ENCODE results near the gene PARVB. TPM values are rescaled to one million over a fixed set of nuclear protein-coding genes. Genes with fewer than 3 reads are reported as not detected.

PARVB gene
- total and polyA plus RNA-seq, 2 donors (not counting 1 experiment from before 2014, with no cell fraction given), result 12.1 to 47.3 TPM

DNA sequence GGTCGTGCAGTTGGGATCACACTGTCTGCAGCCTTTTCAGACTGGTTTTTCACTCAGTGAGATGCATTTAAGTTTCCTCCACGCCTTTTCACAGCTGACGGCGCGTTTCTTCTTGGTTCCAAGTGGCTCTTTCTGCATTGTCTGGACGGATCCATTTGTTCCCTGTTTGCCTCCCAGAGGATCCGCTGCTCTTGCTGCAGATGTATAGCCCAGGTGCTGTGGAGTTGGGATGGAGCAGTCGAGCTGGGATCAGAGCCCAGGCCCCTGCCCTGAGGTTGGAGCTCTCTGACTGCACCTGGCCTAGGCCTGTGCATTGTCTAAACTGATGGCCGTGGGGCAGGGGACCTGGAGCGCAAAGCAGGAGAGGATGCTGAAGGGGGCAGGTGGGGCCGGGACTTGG lies 51.6 kb downstream of the PARVB start:
- no peaks in the 10 kb centered on the region for H3K4me1 ChIP-seq (ENCODE audit: control insufficient read depth, extremely low read depth, insufficient read depth, low read length)
- no peak for TF ChIP-seq EZH2 (IDR thresholded peaks at IDR 0.05; ENCODE audit: low read length, missing control alignments)
- TF ChIP-seq, protein P1, sequence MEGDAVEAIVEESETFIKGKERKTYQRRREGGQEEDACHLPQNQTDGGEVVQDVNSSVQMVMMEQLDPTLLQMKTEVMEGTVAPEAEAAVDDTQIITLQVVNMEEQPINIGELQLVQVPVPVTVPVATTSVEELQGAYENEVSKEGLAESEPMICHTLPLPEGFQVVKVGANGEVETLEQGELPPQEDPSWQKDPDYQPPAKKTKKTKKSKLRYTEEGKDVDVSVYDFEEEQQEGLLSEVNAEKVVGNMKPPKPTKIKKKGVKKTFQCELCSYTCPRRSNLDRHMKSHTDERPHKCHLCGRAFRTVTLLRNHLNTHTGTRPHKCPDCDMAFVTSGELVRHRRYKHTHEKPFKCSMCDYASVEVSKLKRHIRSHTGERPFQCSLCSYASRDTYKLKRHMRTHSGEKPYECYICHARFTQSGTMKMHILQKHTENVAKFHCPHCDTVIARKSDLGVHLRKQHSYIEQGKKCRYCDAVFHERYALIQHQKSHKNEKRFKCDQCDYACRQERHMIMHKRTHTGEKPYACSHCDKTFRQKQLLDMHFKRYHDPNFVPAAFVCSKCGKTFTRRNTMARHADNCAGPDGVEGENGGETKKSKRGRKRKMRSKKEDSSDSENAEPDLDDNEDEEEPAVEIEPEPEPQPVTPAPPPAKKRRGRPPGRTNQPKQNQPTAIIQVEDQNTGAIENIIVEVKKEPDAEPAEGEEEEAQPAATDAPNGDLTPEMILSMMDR (conservative IDR thresholded peaks at IDR 0.05 in 1 of 2, IDR thresholded peaks at IDR 0.05 in 1 of 2; ENCODE audit: low read depth in 1 of 2, low read length in 2 of 2), result no peak
- no peaks in the 10 kb centered on the region for H3K79me2 ChIP-seq (ENCODE audit: control insufficient read depth, insufficient read depth, low read length)
- DNase-seq (ENCODE audit: low read depth in 2 of 2), result no peak
- no peaks in the 10 kb centered on the region for H3K27me3 ChIP-seq (ENCODE audit: control insufficient read depth, insufficient read depth, low read length)
- no peak overlapping the region for H3K27ac ChIP-seq (ENCODE audit: insufficient read depth, low read length)
- no peaks in the 10 kb centered on the region for H3K9me3 ChIP-seq (ENCODE audit: control insufficient read depth, insufficient read depth, low read depth, low read length)
- no peak overlapping the region for H3K9ac ChIP-seq (ENCODE audit: insufficient read depth, low read length)
- H3K4me3 ChIP-seq (replicated peaks in 1 of 4; ENCODE audit: control extremely low read depth in 1 of 4, insufficient read depth in 1 of 4, low read depth in 3 of 4, low read length in 4 of 4), result no peak overlapping the region
- H3K36me3 ChIP-seq (ENCODE audit: control insufficient read depth, insufficient read depth, low read length), result no peaks in the 10 kb centered on the region
- no peak overlapping the region for H3K4me2 ChIP-seq (ENCODE audit: extremely low read depth, insufficient read depth, low read length)
- H2AFZ ChIP-seq (ENCODE audit: low read length), result no peak overlapping the region
- no peaks in the 10 kb centered on the region for H4K20me1 ChIP-seq (ENCODE audit: control insufficient read depth, extremely low read depth, insufficient read depth, low read length)

DNA sequence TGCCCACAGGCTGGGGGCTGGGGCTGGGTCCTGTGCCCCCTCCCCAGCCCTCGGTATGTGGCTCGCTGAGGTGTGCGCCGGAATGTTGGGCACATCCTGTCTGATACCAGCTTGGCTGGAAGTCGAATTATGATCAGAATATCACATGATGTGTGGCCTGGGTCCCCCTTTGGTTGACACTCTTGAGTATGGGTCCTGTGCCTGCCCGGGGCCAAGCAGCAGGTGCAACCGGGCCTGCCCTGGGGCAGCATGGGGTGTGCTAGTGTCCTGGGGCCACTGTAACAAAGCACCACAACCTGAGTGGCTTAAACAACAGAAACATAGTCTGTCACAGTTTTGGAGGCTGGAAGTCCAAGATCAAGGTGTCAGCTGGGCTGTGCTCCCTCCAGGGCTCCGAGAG lies 52.7 kb downstream of the PARVB start:
- Histone ChIP-seq H3K36me3 (ENCODE audit: control insufficient read depth, insufficient read depth, low read length) (no peaks in the 10 kb centered on the region), H3K27ac (ENCODE audit: insufficient read depth, low read length) (no peak overlapping the region), H3K79me2 (ENCODE audit: control insufficient read depth, insufficient read depth, low read length) (no peaks in the 10 kb centered on the region), H3K27me3 (ENCODE audit: control insufficient read depth, insufficient read depth, low read length) (no peaks in the 10 kb centered on the region), H3K4me3 (replicated peaks in 1 of 4; ENCODE audit: control extremely low read depth in 1 of 4, insufficient read depth in 1 of 4, low read depth in 3 of 4, low read length in 4 of 4) (no peak overlapping the region), H2AFZ (ENCODE audit: low read length) (no peak overlapping the region), H3K9ac (ENCODE audit: insufficient read depth, low read length) (no peak overlapping the region), H3K9me3 (ENCODE audit: control insufficient read depth, insufficient read depth, low read depth, low read length) (no peaks in the 10 kb centered on the region), H3K4me2 (ENCODE audit: extremely low read depth, insufficient read depth, low read length) (no peak overlapping the region), H3K4me1 (ENCODE audit: control insufficient read depth, extremely low read depth, insufficient read depth, low read length) (no peaks in the 10 kb centered on the region), H4K20me1 (ENCODE audit: control insufficient read depth, extremely low read depth, insufficient read depth, low read length) (no peaks in the 10 kb centered on the region)
- no peak for TF ChIP-seq EZH2 (IDR thresholded peaks at IDR 0.05; ENCODE audit: low read length, missing control alignments)
- TF ChIP-seq, protein P1 (conservative IDR thresholded peaks at IDR 0.05 in 1 of 2, IDR thresholded peaks at IDR 0.05 in 1 of 2; ENCODE audit: low read depth in 1 of 2, low read length in 2 of 2), result no peak
- DNase-seq (ENCODE audit: low read depth in 2 of 2), result no peak

DNA sequence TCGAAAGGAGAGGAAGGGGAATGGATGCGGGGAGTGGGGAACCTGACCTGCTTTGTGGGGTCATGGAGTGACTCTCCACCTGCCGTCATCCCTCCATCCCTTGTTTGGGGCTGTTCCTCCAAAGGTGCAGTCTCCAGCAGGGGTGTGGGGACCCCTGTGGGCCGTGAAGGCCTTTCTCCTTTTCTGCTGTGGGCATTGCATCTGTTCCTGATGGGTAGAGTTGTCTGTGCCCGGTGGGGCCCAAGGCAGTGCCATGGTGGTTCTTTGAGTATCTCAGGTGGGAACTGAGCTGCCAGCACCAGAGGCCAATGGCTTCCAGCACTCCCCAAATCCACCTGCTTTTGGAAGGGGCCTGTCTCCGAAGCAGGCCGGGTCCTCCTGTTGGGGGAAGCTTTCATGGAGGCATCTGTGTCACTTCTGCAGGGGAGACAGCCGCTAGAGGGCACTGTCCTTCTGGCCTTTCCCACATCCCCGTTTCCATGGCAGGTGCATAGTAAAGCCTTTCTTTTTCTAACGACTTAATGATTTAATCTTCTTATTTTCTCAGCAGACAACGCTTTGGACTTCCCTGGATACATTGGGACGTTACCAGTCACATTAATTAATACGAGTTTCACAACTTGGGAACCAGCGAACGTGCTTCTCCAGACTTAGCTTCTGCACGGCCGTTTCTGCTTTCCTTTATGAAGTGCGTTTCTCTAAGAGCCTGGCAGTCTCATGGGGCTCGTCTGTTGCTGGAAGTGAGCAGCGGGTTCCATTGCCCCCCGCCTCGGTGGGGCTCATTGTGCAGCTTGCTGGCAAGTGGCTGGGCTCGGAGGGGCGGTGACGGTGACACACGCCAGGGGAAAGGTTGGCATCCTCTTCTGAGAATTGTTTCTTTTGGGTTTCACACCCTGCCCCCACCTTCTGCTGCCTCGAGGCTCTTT lies 57.1 kb downstream of the PARVB start:
- Histone ChIP-seq H3K9ac (ENCODE audit: insufficient read depth, low read length) (no peak overlapping the region), H3K36me3 (ENCODE audit: control insufficient read depth, insufficient read depth, low read length) (no peaks in the 10 kb centered on the region), H3K27me3 (ENCODE audit: control insufficient read depth, insufficient read depth, low read length) (no peaks in the 10 kb centered on the region), H3K4me1 (ENCODE audit: control insufficient read depth, extremely low read depth, insufficient read depth, low read length) (no peaks in the 10 kb centered on the region), H4K20me1 (ENCODE audit: control insufficient read depth, extremely low read depth, insufficient read depth, low read length) (no peaks in the 10 kb centered on the region), H3K9me3 (ENCODE audit: control insufficient read depth, insufficient read depth, low read depth, low read length) (no peaks in the 10 kb centered on the region), H3K4me2 (ENCODE audit: extremely low read depth, insufficient read depth, low read length) (no peak overlapping the region), H3K4me3 (replicated peaks in 1 of 4; ENCODE audit: control extremely low read depth in 1 of 4, insufficient read depth in 1 of 4, low read depth in 3 of 4, low read length in 4 of 4) (no peak overlapping the region), H2AFZ (ENCODE audit: low read length) (no peak overlapping the region), H3K27ac (ENCODE audit: insufficient read depth, low read length) (no peak overlapping the region), H3K79me2 (ENCODE audit: control insufficient read depth, insufficient read depth, low read length) (no peaks in the 10 kb centered on the region)
- TF ChIP-seq, protein P1 (conservative IDR thresholded peaks at IDR 0.05 in 1 of 2, IDR thresholded peaks at IDR 0.05 in 1 of 2; ENCODE audit: low read depth in 1 of 2, low read length in 2 of 2), result peak; percentile 89 to 93
- TF ChIP-seq EZH2 (IDR thresholded peaks at IDR 0.05; ENCODE audit: low read length, missing control alignments), result no peak
- peak; percentile 60 to 76 for DNase-seq (ENCODE audit: low read depth in 2 of 2)
